ENCODE measurements around the gene TAF1B. TPM values are rescaled to one million over a fixed set of nuclear protein-coding genes. Genes with fewer than 3 reads are reported as not detected.
A peak's percentile ranks its signal among the peaks of the same experiment; 100 is the strongest.

TAF1B gene
- total and polyA plus RNA-seq, 2 donors from 2014 or later: 8.8 to 27.7 TPM

DNA sequence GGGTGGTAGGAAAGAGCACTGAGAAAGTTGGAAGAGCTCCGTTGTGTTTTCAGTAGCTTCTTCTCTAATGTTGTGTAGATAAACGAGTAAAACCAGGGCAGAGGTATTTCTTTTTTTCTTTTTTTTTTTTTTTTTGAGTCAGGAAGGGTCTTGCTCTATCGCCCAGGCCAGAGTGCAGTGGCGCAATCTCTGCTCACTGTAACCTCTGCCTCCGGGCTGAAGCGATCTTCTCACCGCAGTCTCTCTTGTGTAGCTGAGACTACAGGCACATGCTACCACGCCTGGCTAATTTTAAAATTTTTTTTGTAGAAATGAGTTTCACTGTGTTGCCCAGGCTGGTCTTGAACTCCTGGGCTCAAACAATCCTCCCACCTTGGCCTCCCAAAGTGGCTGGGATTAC, 114.8 kb downstream of the TAF1B start:
- TF ChIP-seq, protein P1, sequence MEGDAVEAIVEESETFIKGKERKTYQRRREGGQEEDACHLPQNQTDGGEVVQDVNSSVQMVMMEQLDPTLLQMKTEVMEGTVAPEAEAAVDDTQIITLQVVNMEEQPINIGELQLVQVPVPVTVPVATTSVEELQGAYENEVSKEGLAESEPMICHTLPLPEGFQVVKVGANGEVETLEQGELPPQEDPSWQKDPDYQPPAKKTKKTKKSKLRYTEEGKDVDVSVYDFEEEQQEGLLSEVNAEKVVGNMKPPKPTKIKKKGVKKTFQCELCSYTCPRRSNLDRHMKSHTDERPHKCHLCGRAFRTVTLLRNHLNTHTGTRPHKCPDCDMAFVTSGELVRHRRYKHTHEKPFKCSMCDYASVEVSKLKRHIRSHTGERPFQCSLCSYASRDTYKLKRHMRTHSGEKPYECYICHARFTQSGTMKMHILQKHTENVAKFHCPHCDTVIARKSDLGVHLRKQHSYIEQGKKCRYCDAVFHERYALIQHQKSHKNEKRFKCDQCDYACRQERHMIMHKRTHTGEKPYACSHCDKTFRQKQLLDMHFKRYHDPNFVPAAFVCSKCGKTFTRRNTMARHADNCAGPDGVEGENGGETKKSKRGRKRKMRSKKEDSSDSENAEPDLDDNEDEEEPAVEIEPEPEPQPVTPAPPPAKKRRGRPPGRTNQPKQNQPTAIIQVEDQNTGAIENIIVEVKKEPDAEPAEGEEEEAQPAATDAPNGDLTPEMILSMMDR (IDR thresholded peaks at IDR 0.05; ENCODE audit: borderline replicate concordance, extremely low read depth, insufficient read depth): no peak
- Histone ChIP-seq H3K27ac (ENCODE audit: low read depth in 2 of 2, low read length in 2 of 2) (no peak overlapping the region), H3K27me3 (ENCODE audit: control insufficient read depth, insufficient read depth, low read length) (peaks cover 3% of the 10 kb centered on the region), H3K36me3 (ENCODE audit: control insufficient read depth in 2 of 3, insufficient read depth in 3 of 3, low read length in 3 of 3) (peaks cover 0 to 9% (median 1%) of the 10 kb centered on the region in 3 donors), H3K4me3 (ENCODE audit: low read length in 3 of 3) (no peak overlapping the region), H3K4me1 (ENCODE audit: control insufficient read depth in 2 of 3, insufficient read depth in 2 of 3, low read depth in 1 of 3, low read length in 3 of 3) (peaks cover 0 to 2% (median 0%) of the 10 kb centered on the region in 3 donors), H3K9ac (ENCODE audit: low read length in 3 of 3) (no peak overlapping the region), H3K9me3 (ENCODE audit: control insufficient read depth in 2 of 3, insufficient read depth in 1 of 3, low read length in 3 of 3) (no peaks in the 10 kb centered on the region)
- peak in 1 of 5 donors; percentile 51 for DNase-seq
- intact Hi-C loops (cut with DNase I): no loop called here
- FAIRE-seq: no peak

DNA sequence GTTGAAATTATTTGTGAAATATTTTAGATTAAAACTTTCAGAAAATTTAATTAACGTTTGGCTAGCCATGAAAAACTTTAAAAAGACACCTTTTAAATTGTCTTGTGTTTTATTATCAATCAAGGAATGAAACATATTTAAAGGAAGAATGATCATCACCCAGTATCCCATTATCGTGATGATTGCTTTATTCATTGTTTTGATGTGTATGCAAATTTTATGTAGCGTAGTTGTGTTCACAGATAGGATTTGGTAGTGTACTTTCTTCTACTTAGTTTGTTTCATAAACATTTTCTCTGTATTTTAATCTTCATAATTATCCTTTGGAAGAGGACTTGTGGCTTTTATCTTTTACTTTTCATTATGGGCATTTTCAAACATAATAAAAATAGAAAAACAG, 116.0 kb downstream of the TAF1B start:
- TF ChIP-seq, protein P1 (IDR thresholded peaks at IDR 0.05; ENCODE audit: borderline replicate concordance, extremely low read depth, insufficient read depth): no peak
- Histone ChIP-seq H3K4me1 (ENCODE audit: control insufficient read depth in 2 of 3, insufficient read depth in 2 of 3, low read depth in 1 of 3, low read length in 3 of 3) (peaks cover 0 to 1% (median 0%) of the 10 kb centered on the region in 3 donors), H3K4me3 (ENCODE audit: low read length in 3 of 3) (no peak overlapping the region), H3K36me3 (ENCODE audit: control insufficient read depth in 2 of 3, insufficient read depth in 3 of 3, low read length in 3 of 3) (peaks cover 0 to 13% (median 9%) of the 10 kb centered on the region in 3 donors), H3K27ac (ENCODE audit: low read depth in 2 of 2, low read length in 2 of 2) (no peak overlapping the region), H3K27me3 (ENCODE audit: control insufficient read depth, insufficient read depth, low read length) (no peaks in the 10 kb centered on the region), H3K9ac (ENCODE audit: low read length in 3 of 3) (no peak overlapping the region), H3K9me3 (ENCODE audit: control insufficient read depth in 2 of 3, insufficient read depth in 1 of 3, low read length in 3 of 3) (no peaks in the 10 kb centered on the region)
- intact Hi-C loops (cut with DNase I): no loop called here
- DNase-seq (no peak), FAIRE-seq (no peak)

DNA sequence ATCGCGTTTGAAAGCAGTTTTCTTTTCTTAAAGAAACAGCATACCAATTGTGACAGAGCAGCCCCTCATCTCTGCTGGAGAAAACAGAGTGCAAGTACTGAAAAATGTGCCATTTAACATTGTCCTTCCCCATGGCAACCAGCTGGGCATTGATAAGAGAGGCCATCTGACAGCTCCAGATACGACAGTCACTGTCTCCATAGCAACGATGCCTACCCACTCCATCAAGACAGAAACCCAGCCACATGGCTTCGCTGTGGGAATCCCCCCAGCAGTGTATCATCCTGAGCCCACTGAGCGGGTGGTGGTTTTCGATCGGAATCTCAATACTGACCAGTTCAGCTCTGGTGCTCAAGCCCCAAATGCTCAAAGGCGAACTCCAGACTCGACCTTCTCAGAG, 117.7 kb downstream of the TAF1B start:
- no peak for FAIRE-seq

More for the DNA sequence above, 117.7 kb downstream of the TAF1B start:
- no peaks in the 10 kb centered on the region for H3K4me1 ChIP-seq (ENCODE audit: control insufficient read depth in 2 of 3, insufficient read depth in 2 of 3, low read depth in 1 of 3, low read length in 3 of 3)
- H3K9me3 ChIP-seq (ENCODE audit: control insufficient read depth in 2 of 3, insufficient read depth in 1 of 3, low read length in 3 of 3): no peaks in the 10 kb centered on the region
- DNase-seq: no peak
- no peak overlapping the region for H3K4me3 ChIP-seq (ENCODE audit: low read length in 3 of 3)
- H3K27ac ChIP-seq (ENCODE audit: low read depth in 2 of 2, low read length in 2 of 2): no peak overlapping the region
- H3K36me3 ChIP-seq (ENCODE audit: control insufficient read depth in 2 of 3, insufficient read depth in 3 of 3, low read length in 3 of 3): peaks cover 0 to 20% (median 18%) of the 10 kb centered on the region in 3 donors
- TF ChIP-seq, protein P1 (IDR thresholded peaks at IDR 0.05; ENCODE audit: borderline replicate concordance, extremely low read depth, insufficient read depth): no peak
- intact Hi-C loops (cut with DNase I): no loop called here
- no peaks in the 10 kb centered on the region for H3K27me3 ChIP-seq (ENCODE audit: control insufficient read depth, insufficient read depth, low read length)
- H3K9ac ChIP-seq (ENCODE audit: low read length in 3 of 3): no peak overlapping the region

Measured in kidney (tissue), 14 donors.